GM18517 (cell line): ENCODE measurements around the gene WASF2.
"Not testable (repeated sequence)": the region's sequence is repeated elsewhere in the genome, so short reads cannot be mapped to it uniquely, and the experiment has no call there.

ENCODE experiments used
- ATAC-seq: cut with Tn5 transposase; IDR thresholded peaks from one replicate; pipeline ENCODE4 v1.9.1; 2021; ENCODE audit warnings: mild to moderate bottlenecking, moderate library complexity; ENCODE audit not compliant: unreplicated experiment

WASF2 gene

DNA sequence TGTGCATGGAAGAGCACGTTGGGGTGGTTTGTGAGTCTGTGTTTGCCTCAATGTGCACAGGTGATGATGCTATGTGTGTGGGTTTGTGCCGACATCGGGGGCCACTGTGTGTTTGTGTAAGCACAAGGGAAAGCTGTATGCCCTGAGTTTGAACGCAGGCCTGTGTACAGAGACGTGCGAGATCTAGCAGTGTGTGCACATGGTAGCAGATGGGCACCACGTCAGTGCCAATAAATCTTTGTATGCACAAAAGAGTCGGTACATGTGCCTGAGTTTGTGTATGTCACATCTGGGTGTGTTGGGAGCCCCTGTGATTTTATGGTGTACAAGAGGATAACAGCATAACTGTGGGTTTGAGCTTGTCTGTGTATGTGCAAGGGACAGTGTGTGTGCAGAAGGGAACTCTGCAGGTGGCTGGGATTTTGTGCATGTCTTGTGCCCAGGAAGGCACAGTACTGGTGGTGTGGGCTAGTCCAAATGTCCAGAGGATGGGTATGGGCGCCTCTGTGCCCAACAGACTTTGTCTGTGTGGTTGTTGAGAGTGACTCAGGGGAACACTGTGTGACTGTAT is 32.0 kb upstream of the WASF2 start:
- ATAC-seq: no peak

DNA sequence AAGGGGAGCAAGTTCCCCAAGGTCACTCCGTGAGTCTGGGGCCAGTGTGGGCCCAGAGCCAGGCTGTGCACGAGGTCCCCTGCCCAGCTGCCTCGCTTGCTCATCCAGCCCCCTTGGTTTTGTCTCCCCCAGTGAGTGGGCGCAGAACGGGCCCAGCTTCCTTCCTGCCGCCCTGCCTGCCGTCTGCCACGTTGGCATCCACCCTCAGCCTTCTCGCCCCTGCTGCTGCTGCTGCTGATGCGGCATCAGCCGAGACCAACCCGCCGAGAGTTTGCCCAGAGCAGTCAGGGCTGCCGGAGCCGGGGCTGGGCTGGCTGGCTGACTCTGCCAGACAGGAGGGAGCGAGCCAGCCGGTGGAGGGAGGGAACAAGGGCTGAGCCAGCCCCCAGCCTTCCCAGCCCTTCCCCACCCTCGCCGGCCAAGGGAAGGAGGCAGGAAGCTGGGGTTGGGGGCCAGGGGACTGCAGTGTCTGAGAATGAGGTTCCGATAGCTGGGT is 31.4 kb upstream of the WASF2 start:
- no peak for ATAC-seq

DNA sequence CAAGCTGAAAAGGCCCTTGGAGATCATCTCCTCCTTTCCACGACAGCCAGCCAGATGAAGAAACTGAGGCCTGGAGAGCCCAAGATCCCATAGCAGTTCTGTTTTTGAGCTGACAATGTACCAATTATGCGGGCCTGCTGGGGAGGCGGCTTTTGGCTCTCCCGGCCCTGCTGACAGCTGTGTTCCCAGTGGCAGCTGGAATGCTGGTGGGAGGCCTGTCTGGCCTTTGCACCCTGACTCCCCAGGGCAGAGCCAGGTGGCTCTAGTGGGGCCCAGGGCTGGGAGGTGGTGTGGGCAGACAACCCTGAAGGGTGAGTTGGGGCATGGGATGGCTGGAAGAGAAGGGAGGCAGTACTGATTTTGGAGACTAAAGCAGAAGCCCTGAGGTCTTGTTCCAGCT is 30.7 kb upstream of the WASF2 start:
- ATAC-seq: no peak

DNA sequence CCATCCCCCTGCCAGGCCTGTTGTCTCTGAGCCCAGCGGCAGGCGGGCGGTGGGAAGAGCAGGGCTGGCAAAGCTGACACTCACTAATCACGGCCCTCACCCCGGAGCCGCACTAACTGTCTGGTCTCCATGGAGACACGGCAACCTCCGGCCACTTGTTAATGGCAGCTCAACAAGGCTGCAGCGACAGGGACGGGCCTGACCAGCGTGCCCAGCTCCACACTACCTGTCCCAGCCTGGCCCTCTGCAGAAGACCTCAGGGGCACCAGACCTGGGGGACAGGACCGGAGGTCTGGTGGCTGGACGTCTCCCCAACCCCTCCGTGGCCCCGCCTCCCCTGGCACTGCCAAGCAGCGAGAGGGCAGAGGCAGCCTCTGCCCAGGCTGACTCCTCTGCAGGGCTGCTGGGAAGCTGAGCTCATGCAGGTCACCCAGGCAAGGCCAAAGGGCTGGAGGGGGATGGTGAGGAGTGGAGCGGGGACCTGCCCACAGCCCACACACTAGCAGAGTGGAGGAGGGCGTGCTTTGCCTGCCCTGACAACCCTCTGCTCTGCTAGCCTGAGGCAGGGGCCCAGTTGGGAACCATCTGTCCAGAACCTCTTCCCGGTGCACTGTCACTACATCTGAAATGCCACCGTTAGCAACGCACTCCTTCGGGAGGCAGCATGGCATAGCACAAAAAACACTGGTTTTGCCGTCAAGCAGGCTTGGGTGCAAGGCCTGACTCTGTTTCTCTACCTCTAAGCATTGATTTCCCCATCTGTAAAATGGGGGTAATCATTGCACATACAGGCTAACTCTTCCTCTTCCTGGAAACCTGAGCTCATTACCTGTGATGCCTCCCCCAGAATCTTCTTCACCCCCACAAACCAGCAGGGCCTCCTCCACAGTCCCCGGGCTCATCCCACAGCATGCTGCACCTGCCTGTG is 29.6 kb upstream of the WASF2 start:
- no peak for ATAC-seq

DNA sequence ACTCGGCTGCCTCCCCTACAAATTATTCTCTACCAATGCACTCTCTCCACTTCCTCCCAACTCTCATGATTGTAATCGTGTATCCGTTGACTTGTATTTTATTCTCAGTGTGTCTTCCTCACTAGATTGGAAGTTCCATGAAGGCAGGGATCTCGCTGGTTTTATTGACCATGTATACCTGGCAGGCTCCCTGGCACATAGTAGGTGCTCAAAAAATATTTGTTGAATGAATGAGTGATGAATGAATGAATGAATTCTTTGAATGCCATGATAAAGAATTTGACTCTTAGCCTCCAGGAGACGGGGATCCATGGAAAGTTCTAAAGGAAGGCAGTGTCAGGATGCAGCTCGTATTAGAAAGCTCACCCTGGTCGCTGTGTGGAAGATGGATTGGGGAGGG is 28.8 kb upstream of the WASF2 start:
- ATAC-seq: no peak

DNA sequence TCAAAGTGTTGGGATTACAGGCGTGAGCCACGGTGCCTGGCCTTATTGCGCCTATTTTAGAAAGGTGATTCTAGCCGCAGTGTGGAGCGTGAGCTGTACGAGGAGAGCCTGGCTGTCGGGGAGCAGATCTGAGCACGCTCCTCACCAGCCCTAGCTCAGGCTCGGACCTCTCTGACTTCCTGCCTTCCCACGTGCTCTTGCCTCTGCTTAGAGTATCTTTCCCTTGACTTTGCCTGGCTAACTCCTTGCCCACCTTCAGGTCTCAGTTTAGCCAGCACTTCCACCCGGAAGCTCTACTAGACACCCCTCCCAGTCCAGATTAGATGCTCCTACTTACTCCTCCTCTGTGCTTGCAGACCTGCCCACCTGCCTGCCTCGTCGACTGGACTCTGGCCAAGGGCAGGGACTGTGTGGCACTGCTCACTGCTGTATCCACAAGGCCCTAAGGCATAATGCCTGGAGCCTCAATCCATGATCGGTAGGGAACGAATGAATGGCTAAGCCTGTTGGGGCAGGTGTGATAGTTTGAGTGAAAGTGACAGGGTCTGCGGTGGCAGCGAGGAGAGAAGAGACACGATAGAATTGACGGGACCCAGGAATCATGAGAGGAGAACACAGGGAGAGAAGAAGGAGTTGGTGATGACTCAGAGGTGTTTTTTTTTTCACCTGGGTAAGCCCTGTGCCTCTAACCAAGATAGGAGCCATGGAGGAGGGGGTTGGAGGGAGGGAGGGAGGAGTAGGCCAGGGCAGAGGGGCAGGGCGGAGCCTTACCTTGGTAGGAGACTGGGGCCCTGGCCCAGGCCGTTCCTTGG is 28.1 kb upstream of the WASF2 start:
- no peak for ATAC-seq

DNA sequence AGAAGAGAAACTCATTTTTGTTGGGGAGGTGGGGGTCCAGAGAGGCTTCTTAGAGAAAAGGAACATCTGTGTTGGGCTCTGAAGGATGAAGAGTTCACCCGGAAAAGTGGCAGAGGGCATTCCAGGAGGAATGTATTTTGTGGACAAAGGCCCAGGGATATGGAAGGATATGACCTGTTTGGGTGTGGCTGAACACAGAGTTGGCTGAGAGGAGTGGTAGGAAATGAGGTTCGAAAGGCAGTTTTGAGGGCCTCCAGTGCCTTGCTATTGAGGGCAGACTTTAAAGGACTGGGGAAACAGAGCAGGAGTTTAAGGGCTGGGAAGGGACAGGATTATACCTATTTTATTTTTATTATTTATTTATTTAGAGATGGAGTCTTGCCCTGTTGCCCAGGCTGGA is 27.3 kb upstream of the WASF2 start:
- ATAC-seq: no peak

DNA sequence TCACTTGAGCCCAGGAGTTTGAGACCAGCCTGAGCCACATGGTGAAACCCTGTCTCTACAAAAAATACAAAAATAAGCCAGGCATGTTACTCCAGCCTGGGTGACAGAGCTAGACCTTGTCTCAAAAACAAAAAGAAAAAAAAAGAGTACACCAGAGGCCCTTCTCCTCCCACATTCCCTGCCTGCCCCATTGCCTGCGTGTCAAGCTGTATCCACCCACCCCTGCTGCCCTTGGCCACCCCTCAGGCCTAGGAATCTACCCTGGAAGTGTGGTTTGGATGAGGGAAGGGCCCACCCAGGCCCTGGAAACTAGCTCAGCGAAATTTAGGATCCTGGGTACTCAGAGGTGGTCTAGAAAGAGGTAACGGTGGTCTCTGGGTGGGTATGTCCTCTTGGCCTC is 25.7 kb upstream of the WASF2 start:
- ATAC-seq: no peak

DNA sequence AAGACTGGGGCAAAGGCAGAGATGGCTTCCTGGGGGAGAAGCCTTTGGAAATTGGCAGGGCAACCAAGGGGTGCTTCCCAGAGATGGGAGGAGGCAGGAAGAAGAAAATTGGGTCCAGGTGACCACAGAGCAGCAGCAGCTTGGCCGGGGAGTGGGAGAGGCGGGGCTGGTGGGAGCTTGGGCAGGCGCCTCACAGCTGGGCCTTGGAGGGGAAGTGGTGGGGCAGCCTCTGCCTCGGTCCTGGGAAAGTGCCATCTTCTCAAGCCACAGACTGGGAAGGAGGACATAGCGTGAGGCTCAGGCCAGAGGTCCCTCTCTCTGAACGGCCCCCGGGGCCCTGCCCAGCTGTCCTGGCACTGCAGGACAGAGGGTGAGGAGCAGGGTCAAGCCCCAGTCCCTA is 24.0 kb upstream of the WASF2 start:
- no peak for ATAC-seq

DNA sequence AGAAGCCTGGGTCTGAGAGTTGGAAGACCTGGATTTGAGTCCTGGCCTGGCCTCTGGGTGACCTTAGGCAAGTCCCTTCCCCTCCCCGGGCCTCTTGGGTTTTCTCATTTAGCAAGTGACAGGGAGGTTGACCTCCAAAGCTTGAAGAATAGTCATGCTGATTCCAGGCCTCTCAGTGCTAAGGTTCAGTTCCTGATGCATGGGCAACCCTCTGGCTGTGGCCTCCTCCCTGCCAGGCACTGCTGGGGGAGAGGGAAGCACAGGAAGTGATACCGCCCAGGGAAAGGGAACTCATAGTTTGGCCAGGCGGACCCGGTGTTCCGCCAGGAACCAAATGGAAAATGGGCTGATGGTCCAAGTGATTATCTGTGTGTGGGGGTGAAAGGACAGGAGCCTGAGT is 23.6 kb upstream of the WASF2 start:
- no peak for ATAC-seq

DNA sequence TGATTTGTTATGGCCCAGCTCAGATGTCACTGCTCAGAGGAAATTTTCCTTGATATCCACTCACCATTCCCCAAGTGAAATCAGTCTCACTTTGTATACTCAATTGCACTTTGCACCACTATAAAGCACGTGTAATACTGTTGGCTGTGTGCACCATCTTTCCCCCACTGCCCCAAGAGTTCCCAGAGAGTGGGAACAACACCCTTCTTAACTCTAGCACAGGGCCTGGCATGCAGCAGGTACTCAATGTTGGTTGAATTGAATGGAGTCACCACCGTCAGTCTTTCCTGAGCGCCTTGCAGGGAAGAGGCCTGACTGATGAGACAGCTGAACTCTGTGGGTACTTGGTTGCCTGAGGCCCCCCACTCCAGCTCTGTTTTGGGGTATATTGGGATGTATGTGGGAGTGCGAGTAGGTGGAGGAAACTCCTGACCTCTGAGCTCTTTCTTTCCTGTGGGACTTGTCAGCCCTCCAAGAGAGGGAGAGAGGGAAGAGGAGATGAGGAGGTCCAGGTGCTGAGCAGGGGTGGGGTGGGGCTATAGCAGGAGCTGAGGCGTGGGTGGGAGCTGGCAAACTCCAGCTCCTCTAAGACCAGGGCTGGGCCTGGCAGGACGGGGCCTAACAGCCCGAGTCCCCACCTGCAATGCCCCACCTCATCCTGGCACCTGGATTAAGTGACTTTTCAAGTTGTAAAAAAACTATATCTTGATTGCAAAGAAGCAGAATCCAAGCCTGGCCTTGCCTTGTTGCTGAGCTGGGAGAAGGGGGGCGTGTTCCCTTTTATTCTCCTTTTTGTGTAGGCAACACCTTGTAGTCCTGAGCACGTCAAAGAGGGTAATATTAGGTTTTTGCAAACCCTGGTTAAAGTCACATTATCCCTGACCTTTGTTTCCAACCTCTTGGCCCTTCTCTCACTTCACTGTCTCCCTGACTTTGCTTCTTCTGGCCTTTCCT is 19.4 kb upstream of the WASF2 start:
- no peak for ATAC-seq

DNA sequence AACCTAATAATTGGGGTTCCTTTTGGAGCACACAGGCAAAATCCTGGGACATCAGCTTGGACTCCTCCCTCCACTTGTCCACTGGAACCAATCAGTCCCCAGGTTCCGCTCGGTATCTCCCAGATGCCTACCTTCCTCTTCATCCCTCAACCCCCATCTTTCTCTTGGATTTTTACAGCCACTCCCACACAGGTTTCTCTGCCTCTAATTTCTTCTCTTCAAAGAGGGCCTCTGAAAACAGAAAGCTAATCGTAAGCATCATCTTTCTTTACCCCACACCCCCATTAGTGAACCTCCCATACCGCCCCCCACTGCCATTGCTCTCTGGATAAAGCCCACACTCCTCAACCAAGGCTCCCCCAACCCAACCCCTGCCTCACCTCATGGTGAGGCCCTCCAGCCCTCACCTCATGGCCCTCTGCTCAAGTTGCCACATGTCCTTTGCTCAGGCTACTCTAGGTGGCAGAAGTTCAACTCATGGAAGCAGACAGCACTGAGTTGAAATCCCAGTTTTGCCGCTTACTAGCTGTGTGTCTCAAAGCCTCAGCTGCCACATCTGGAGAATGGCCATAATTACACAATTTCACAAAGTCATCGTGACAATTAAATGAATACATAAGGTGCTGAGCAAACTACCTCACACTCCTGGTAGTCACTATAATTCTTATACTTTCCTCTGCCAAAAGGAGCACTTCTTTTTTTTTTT is 18.1 kb upstream of the WASF2 start:
- ATAC-seq: no peak

DNA sequence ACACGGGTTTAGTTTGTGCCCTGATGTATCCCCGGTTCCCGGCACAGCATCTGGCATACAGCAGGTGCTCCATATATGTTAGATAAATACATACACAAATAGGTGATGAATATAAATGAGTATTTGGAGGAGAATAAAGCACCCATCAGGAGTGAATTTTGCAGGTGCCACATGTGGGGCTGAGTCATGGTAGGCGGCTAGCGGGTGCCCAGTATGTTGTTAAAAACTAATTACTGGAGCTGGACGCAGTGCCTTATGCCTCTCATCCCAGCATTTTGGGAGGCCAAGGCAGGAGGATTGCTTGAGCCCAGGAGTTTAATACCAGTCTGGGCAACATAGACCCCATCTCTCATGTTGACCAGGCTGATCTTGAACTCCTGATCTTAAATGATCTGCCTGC is 16.7 kb upstream of the WASF2 start:
- no peak for ATAC-seq

DNA sequence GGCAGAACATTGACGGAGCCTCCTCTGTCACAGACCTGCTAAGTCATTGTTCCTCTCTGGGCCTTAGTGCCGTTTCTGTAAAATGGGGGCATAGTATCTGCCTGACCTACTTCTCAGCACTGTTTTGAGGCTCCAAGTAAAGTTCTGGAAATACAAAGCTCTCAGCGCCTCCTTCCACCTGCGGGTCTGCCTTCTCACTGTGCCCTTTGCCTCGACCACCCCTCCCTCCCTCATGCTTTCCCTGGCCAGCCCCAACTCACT is 15.4 kb upstream of the WASF2 start:
- ATAC-seq: no peak

DNA sequence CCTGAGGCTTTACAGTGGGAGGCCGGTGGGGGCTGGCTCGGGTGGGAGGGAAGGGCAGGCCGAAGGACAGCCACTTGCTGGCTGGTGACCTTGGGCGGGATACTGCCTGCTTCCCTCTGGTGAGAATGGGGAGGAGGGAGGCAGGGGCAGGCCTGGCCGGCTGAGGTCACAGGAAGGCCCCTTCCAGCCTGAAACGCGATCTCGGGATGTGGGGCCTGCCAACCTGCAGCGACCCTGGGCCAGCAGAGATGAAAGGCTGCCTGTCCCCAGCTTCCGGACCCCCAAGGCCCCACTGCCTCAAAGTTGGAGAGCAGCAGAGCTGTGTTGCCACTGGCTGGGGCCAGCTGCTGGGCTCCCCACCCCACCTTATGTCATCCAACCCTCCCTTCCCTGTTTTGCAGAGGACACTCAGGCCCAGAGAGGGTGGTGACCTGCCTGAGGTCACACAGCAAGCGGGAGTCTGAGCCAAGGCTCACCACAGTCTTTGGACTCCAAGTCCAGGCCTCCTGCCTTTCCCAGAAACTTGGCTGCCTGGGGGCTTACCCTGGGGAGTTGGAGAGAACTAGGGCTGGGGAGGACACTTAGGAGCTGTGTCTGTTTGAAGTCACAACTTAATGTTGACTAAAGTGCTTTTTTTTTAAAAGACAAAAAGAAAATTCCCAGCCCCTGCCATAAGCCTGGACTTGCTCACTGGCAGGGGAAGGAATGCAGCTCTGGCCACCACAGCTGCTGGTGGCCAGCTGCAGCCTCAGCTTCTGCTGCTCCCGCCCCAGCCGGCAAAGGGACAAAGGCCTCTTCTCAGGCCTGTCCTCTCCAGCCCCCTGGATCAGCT is 14.8 kb upstream of the WASF2 start:
- no peak for ATAC-seq

DNA sequence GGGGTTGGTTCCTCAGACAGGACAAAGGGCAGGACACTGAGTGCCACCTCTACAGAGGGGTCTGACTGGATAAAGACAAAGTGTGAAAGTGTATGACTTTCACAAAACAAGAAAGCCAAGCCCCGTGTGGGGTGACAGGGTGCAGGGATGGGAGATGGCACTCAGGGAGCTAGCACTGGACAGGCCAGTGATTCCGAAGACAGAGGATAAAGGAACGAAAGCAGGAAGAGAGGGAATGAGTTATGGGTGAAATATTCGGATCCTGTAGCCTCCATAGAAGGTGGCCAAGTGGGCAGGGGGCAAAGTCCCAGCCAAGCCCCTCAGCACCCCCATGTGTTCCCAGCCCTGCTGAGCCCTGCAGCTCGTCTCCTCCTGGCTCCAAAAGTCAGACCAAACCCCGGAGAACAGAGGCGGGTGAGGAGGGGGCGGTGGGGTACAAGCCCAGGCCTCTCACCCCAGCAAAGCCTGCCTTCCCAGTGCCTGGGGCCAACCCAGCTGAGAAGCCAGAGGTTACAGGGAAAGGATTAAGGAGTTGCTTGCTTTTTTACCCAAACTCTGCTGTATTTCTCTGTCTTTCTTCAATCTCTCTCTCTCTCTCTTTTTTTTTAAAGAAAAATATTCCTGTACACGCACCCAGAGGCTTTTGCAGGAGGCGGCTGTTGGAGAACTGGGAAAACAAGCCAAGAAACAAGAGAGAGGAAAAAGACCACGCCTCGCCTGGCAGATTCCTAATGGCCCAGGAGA is 14.0 kb upstream of the WASF2 start:
- no peak for ATAC-seq

DNA sequence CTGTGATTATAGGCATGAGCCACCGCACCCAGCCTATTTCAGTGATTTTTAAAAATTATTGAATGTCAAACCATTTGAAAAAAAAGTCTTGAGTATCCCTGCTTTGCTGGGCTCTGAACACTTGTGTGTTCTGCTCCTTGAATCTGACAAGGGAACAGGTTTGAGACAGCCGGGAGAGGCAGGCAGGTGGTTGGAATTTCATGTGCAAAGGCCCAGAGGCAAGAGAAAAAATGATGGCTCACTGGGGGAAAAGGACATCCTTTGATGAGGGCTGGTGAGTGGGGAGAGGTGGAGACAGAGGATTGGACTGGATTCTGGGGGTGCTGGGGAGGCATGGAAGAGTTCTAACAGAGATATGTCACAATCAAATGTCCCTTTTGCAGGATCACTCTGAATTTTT is 13.1 kb upstream of the WASF2 start:
- no peak for ATAC-seq

DNA sequence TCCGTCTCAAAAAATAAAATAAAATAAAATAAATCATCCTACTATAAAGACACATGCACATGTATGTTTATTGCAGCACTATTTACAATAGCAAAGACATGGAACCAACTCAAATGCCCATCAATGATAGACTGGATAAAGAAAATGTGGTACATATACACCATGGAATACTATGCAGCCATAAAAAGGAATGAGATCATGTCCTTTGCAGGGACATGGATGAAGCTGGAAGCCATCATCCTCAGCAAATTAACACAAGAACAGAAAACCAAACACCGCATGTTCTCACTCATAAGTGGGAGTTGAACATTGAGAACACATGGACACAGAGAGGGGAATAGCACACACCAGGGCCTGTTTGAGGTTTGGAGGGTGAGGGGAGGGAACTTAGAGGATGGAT is 11.2 kb upstream of the WASF2 start:
- not testable (repeated sequence) for ATAC-seq

DNA sequence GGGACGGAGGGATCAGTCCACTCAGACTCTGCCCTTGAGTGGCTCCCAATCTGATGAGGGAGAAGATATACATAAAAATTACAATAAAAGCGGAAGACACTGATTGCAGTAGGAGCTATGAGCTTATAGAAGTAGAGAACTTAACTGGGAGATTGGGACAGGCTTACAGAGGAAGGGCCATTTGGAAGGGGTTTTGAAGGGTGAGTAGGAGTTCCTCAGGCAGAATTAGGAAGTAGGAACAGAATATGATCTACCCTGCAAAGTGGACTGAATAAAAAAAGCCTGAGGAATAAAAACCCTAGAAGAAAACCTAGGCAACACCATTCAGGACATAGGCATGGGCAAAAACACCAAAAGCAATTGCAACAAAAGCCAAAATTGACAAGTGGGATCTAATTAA is 9.2 kb upstream of the WASF2 start:
- no peak for ATAC-seq
